GM12892 (cell line): ENCODE results near the gene TPRG1.

ENCODE experiments used
- POLR2A ChIP-seq: IDR thresholded peaks from 2 replicates; pipeline ENCODE4 v1.6.1; 2011; ENCODE audit warnings: low read depth, low read length, control low read depth
- POLR2AphosphoS5 ChIP-seq: IDR thresholded peaks from 2 replicates; pipeline ENCODE4 v1.6.1; 2011; ENCODE audit warnings: low read depth, low read length, control low read depth
- TAF1 ChIP-seq: IDR thresholded peaks from 2 replicates; pipeline ENCODE4 v1.6.1; 2011; ENCODE audit warnings: low read depth, mild to moderate bottlenecking, control low read depth, low read length, borderline replicate concordance

DNA sequence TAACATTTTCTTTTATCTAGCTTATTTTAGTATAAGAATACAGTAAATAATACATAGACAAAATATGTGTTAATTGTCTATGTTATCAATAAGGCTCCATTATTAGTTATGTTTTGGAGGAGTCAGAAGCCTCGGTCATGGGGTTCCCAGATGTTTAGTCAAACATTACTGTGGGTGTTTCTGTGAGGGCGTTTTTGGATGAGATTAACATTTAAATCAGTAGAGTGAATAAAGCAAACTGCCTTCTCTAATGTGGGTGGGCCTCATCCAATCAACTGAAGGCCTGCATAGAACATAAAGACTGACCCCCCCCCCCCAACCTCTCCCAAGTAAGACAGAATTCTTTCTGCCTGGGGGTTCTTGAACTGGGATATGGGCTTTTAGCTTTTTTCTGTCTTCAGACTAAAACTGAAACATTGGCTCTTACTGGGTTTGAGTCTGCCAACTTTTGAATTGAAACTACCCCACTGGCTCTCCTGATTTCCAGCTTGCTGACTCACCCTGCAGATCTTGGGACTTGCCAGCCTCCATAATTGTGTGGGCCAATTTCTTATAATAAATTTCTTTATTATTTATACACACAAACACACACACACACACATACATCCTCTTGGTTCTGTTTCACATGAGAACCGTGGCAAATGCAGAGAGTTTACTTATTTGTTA, 192.0 kb downstream of the TPRG1 start:
- TF ChIP-seq POLR2A (no peak), POLR2AphosphoS5 (no peak), TAF1 (no peak)
